ENCODE results near the gene LRP2.

The LRP2 gene

GRCh38 chr2:169190197-169190775, 172.0 kb downstream of the LRP2 start:
- no peak overlapping the region for H3K4me3 ChIP-seq (ENCODE audit: low read depth, low read length)
- no peak for TF ChIP-seq CTCF (IDR thresholded peaks at IDR 0.05; ENCODE audit: low read depth, low read length, missing control alignments)
- in situ Hi-C loops (cut with HindIII; ENCODE audit: low sequenced_read_pairs), result no loop called here
- DNase-seq (ENCODE audit: low read depth), result no peak

GRCh38 chr2:169189132-169189531, 173.2 kb downstream of the LRP2 start:
- in situ Hi-C loops (cut with HindIII; ENCODE audit: low sequenced_read_pairs), result no loop called here
- H3K4me3 ChIP-seq (ENCODE audit: low read depth, low read length), result no peak overlapping the region
- TF ChIP-seq CTCF (IDR thresholded peaks at IDR 0.05; ENCODE audit: low read depth, low read length, missing control alignments), result no peak
- DNase-seq (ENCODE audit: low read depth), result peak; percentile 5

DNA sequence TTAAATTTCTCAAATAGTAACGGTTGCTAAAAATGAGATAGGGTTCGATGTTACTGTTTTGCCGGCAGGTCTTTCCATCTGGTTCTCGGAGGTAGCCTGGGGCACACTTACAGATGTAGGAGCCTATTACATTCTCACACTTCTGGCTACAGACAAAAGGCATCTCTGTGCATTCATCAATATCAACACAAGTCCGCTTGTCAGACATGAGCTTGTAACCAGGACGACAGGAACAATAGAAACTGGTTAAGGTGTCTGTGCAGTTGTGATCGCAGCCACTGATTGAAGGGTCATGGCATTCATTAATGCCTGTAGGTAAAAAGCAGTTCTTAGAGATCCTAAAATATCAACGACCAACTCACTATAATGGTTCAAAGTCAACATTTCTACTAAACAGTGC, 176.6 kb downstream of the LRP2 start:
- no peak overlapping the region for H3K4me3 ChIP-seq (ENCODE audit: low read depth, low read length)
- DNase-seq (ENCODE audit: low read depth), result no peak
- no peak for TF ChIP-seq CTCF (IDR thresholded peaks at IDR 0.05; ENCODE audit: low read depth, low read length, missing control alignments)
- in situ Hi-C loops (cut with HindIII; ENCODE audit: low sequenced_read_pairs), result no loop called here

- in situ Hi-C loops (cut with HindIII; ENCODE audit: low sequenced_read_pairs), result no loop called here
- DNase-seq (ENCODE audit: low read depth), result no peak
- no peak for TF ChIP-seq CTCF (IDR thresholded peaks at IDR 0.05; ENCODE audit: low read depth, low read length, missing control alignments)
- H3K4me3 ChIP-seq (ENCODE audit: low read depth, low read length), result no peak overlapping the region
These were observed 178.3 kb downstream of the LRP2 start for GRCh38 chr2:169184074-169184473.

DNA sequence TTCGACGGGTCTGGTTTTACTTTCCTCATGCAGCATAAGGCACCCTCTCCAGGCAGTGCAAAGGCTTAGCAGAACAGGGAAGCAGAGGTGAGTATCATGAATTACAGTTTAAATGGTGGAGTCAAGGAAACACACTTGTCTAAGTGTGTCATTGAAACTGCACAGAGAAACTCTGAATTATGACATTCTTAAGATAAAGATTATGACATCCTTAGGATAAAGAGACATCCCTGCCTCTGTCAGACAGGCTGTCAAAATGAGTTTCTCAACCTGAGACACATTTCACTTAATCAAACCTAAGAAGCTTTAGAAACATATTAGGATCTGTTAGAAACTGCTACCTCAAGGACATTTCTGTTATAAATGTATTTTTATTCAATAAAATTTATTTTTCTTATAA, 179.8 kb downstream of the LRP2 start:
- TF ChIP-seq CTCF (IDR thresholded peaks at IDR 0.05; ENCODE audit: low read depth, low read length, missing control alignments), result no peak
- DNase-seq (ENCODE audit: low read depth), result no peak
- in situ Hi-C loops (cut with HindIII; ENCODE audit: low sequenced_read_pairs), result no loop called here
- no peak overlapping the region for H3K4me3 ChIP-seq (ENCODE audit: low read depth, low read length)

DNA sequence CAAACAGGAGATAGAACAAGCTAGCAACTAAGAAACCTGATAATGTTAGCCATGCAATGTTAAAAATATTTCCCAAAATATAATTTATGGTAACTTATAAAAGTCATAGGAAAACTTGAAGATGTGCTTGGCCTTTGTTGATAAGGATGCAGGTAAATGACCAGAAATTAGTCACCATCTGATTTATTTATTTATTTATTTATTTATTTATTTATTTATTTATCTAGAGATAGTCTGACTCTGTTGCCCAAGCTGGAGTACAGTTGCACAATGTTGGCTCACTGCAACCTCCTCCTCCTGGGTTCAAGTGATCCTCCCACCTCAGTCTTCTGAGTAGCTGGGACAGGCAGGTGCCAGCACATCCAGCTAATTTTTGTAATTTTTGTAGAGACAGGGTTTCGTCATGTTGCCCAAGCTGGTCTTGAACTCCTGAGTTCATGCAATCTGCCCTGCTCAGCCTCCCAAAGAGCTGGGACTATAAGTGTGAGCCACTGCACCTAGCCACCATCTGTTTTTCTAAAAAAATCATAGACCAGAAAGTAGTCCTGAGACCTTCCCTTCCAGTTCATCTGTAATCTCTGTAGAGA, 183.4 kb downstream of the LRP2 start:
- TF ChIP-seq CTCF (IDR thresholded peaks at IDR 0.05; ENCODE audit: low read depth, low read length, missing control alignments), result no peak
- in situ Hi-C loops (cut with HindIII; ENCODE audit: low sequenced_read_pairs), result no loop called here
- no peak for DNase-seq (ENCODE audit: low read depth)
- H3K4me3 ChIP-seq (ENCODE audit: low read depth, low read length), result no peak overlapping the region

Data from astrocyte of the cerebellum (primary cell).